Stimulated activated effector memory CD8-positive, alpha-beta T cell treated with anti-CD3 and anti-CD28 coated beads, Interleukin-12 subunit alpha, Interleukin-12 subunit beta, amount 100 ng/mL, for 72 hours (primary cell): ENCODE results near the gene ATP5F1D.
A peak's percentile ranks its signal among the peaks of the same experiment; 100 is the strongest.

Experiments
- ATAC-seq: fragments of 150-1000 bp; cut with Tn5 transposase; 2 replicates; pipeline ENCODE4 v1.10.0; 2021
- DNase-seq, 2 donors: peaks; one replicate each; pipeline ENCODE4 v3.0.0; 2021 to 2022; ENCODE audit warnings: low spot score in 2 of 2
- H3K27ac Mint-ChIP-seq: one replicate; pipeline ENCODE4 v1.8.0; 2022; ENCODE audit warnings: mild to moderate bottlenecking, mixed read lengths
- H3K36me3 Mint-ChIP-seq: one replicate; pipeline ENCODE4 v1.8.0; 2022; ENCODE audit warnings: mild to moderate bottlenecking, mixed read lengths
- H3K4me1 Mint-ChIP-seq: one replicate; pipeline ENCODE4 v1.8.0; 2022; ENCODE audit warnings: mixed read lengths
- H3K4me3 Mint-ChIP-seq: one replicate; pipeline ENCODE4 v1.8.0; 2022; ENCODE audit warnings: mild to moderate bottlenecking, mixed read lengths
- H3K9me3 Mint-ChIP-seq: one replicate; pipeline ENCODE4 v1.8.0; 2022; ENCODE audit warnings: mixed read lengths

ATP5F1D gene

GRCh38 chr19:1263188-1263587 lies 21.6 kb downstream of the ATP5F1D start:
- Mint-ChIP-seq H3K4me1 (peaks cover 61% of the 10 kb centered on the region), H3K36me3 (peaks cover 56% of the 10 kb centered on the region), H3K4me3 (peak overlapping the region; percentile 98), H3K9me3 (no peaks in the 10 kb centered on the region), H3K27ac (peak overlapping the region; percentile 97)
- DNase-seq (no peak), ATAC-seq (no peak)

- H3K4me1 Mint-ChIP-seq, result peaks cover 65% of the 10 kb centered on the region
- ATAC-seq, result no peak
- H3K9me3 Mint-ChIP-seq, result no peaks in the 10 kb centered on the region
- H3K27ac Mint-ChIP-seq, result peak overlapping the region; percentile 61
- H3K36me3 Mint-ChIP-seq, result peaks cover 56% of the 10 kb centered on the region
- no peak for DNase-seq
- H3K4me3 Mint-ChIP-seq, result peak overlapping the region; percentile 89
Measured at GRCh38 chr19:1264801-1265614, 23.5 kb downstream of the ATP5F1D start.

- ATAC-seq (peak; percentile 48), DNase-seq (peak in 1 of 2 donors; percentile 46)
- H3K4me3 Mint-ChIP-seq, result peak overlapping the region; percentile 89
- H3K9me3 Mint-ChIP-seq, result no peaks in the 10 kb centered on the region
- H3K36me3 Mint-ChIP-seq, result peaks cover 60% of the 10 kb centered on the region
- H3K27ac Mint-ChIP-seq, result peak overlapping the region; percentile 61
- H3K4me1 Mint-ChIP-seq, result peaks cover 71% of the 10 kb centered on the region
Measured at GRCh38 chr19:1265615-1266128, 24.1 kb downstream of the ATP5F1D start.

DNA sequence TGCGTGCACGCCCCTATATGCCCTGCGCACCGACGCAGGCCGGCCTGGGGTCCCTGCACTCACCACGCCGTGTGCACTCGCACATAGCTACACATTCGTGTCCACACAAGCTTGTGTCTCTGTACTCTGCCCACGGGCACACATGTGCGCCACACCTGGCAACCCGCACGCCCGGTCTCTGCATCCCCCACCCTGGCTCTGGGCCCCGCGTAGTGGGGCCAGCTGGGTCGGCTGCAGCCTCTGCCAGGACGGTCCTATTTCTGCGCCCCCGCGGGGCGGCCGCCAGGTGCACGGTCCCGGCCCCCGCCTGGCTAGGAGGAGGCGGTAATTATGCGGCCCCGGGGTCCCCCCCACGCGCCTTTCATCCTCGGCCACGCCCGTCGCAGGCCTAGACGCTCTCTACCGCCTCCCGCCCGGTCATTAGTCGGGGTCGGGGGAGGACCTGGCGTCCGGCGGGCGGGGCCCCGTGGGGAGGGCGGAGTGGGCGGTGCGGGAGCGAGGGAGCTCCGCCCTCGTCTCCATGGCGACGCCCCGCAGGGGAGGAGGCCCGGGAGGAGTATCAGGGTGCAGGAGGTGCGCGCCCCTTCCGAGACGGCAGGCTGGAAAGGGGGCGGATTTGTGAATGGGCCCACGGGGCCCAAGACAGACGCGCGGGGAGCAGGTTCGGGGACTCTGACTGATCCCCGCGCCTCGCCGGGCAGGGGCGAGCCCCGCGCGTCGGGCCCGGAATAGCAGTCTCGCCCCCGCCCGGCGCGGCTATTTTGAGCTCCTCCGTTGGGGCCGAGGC lies 24.8 kb downstream of the ATP5F1D start:
- ATAC-seq (peak; percentile 64), DNase-seq (peak; percentile 96)
- Mint-ChIP-seq H3K9me3 (no peaks in the 10 kb centered on the region), H3K4me1 (peaks cover 74% of the 10 kb centered on the region), H3K36me3 (peaks cover 65% of the 10 kb centered on the region), H3K4me3 (peak overlapping the region; percentile 89), H3K27ac (peak overlapping the region; percentile 61)

DNA sequence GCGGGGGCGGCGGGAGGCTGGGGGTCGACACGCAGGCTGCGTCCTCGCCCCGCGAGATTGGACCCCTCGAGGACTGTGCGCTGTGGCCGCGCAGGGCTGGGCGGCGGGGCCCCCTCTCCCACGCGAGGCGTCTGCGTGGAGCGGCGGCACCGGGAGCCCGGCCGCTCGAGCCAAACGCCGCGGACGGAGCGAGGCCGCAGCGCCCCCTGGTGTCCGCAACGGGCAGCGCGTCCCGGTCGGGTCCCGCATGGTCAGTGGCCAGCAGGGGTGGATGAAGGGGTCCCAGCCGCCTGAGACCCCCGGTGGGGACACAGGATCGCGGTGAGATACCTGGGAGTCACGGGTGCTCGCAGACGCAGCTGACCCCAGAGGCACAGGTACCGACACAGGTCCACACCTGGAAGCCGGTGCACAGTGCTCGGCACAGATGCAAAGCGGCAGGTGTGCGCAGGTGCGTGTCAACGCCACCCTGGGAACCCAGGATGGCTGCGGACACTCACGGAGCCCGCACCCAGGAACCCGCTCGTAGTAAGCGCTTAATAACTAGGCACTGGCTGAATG lies 25.4 kb downstream of the ATP5F1D start:
- Mint-ChIP-seq H3K4me3 (peak overlapping the region; percentile 89), H3K27ac (peak overlapping the region; percentile 61), H3K36me3 (peaks cover 65% of the 10 kb centered on the region), H3K9me3 (no peaks in the 10 kb centered on the region), H3K4me1 (peaks cover 74% of the 10 kb centered on the region)
- DNase-seq, result peak; percentile 91 to 96
- peak; percentile 6 for ATAC-seq

GRCh38 chr19:1267477-1268225 lies 26.1 kb downstream of the ATP5F1D start:
- peaks cover 77% of the 10 kb centered on the region for H3K4me1 Mint-ChIP-seq
- no peak for ATAC-seq
- peak overlapping the region; percentile 96 for H3K27ac Mint-ChIP-seq
- H3K9me3 Mint-ChIP-seq, result no peaks in the 10 kb centered on the region
- no peak for DNase-seq
- H3K4me3 Mint-ChIP-seq, result peak overlapping the region; percentile 89
- H3K36me3 Mint-ChIP-seq, result peaks cover 70% of the 10 kb centered on the region

DNA sequence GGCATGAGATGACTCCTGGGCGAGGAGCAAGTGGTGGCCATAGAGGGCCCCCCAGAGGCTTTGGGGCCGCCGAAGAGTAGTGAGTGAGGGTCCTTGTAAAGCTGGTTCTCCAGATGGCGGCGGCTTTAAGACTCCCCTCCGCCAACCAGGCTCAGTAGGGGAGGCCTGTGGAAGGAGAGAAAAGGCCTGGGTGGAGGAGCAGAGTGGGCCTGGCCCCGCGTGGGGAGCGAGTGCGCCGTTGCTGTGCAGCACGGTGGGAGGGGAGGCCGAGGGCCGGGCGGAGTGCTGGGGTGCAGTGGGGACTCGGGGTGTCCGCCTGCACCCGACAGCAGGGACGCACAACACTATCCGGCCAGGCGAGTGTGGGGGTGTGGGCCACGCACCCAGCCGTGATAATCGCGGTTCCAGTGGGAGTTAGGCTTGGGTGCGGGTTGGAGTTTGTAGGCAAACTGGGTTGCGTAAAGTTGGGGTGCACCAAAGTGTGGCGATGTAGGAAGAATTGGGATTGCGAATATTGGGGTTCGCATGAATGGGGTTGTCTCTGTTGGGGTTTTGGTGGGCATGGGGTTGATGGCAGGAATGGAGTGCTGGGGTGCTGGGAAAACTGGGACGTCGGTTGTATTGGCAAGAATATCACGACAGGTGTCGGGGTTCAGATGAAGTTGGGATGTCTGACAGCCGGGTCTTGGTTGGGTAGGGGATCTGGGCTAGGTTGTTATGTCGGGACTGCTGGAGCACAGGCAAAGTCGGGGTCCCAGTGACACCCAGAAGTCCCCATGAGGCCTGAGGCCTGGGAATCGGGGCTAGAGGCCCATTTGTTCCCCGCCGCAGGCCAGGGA lies 26.9 kb downstream of the ATP5F1D start:
- peaks cover 77% of the 10 kb centered on the region for H3K4me1 Mint-ChIP-seq
- DNase-seq, result no peak
- ATAC-seq, result no peak
- H3K27ac Mint-ChIP-seq, result peak overlapping the region; percentile 96
- peaks cover 78% of the 10 kb centered on the region for H3K36me3 Mint-ChIP-seq
- no peaks in the 10 kb centered on the region for H3K9me3 Mint-ChIP-seq
- peak overlapping the region; percentile 89 for H3K4me3 Mint-ChIP-seq

GRCh38 chr19:1269065-1269477 lies 27.5 kb downstream of the ATP5F1D start, which contains the start of gene CIRBP:
TSS of gene CIRBP (plus strand) at chr19:1269332. CDS start at chr19:1270934, 1,602 bp downstream.
- Mint-ChIP-seq H3K4me3 (peak within 1 kb of the TSS; percentile 89), H3K27ac (peak within 1 kb of the TSS; percentile 96), H3K9me3 (no peaks in the 10 kb centered on the region), H3K36me3 (peaks cover 83% of the 10 kb centered on the region), H3K4me1 (peaks cover 82% of the 10 kb centered on the region)
- DNase-seq (peak; percentile 98 to 99), ATAC-seq (peak; percentile 80)

DNA sequence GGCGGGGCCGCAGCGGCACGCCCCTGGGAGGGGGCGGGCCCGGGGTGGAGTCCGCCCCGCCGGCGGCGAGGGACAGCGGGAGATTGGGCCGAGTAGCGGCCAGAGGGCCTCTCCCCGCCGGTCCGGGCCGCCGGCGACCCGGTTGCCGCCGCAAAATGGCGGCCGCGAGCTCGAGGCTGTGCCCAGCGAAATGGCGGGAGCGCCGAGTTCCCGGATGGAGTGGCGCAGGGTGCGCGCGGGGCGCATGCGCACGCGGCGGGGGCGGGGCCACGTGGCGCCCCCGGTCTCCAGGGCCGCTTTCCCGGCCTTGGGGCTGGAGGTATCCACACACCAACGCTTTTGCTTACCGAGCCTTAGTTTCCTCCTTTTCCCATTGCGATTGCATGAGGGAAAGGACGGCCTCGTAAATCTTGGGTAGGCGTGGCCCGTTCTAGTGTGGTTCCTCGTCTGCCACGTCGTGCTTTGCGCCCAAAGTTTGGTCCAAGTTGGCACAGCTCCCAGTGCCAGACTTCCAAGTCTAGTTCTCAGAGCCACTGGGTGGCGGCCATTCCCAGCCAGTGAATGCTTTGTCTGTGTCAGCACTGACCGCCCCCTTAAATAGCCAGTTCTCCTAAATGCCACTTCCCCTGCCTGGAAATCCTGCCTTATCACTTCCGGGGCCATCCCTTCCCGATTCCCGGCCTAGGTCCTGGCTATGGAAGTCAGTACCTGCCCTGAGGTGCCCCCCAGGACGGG lies 28.1 kb downstream of the ATP5F1D start:
- Mint-ChIP-seq H3K27ac (peak overlapping the region; percentile 96), H3K4me1 (peaks cover 81% of the 10 kb centered on the region), H3K9me3 (no peaks in the 10 kb centered on the region), H3K36me3 (peaks cover 83% of the 10 kb centered on the region), H3K4me3 (peak overlapping the region; percentile 89)
- ATAC-seq (peak; percentile 52), DNase-seq (peak; percentile 81 to 93)

DNA sequence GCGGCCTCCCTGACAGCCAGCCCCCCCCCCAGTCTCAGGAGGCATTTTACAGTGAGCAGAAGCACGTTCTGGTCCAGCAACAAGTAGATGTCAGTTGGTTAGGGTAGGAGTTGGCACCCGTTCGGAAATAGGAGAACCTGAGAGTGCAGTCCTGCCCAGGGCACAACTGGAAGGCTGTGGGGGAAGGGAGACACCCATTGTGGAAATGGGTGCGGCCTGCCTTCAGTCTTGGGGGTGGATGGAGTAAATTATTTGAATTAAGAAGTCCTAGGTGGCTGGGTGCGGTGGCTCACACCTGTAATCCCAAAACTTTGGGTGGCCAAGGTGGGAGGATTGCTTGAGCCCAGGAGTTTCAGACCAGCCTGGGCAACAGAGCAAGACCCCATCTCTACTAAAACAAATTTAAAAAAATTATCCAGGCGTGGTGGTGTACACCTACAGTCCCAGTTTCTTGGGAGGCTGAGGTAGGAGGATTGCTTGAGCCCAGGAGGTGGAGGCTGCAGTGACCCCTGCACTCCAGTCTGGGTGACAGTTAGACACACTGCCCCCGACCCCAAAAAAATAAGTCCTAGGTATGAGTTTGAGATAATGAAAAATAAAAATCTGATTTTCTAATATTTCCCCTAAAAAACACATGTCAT lies 28.8 kb downstream of the ATP5F1D start:
- Mint-ChIP-seq H3K27ac (peak overlapping the region; percentile 96), H3K36me3 (peaks cover 83% of the 10 kb centered on the region), H3K4me1 (peaks cover 74% of the 10 kb centered on the region), H3K9me3 (no peaks in the 10 kb centered on the region), H3K4me3 (peak overlapping the region; percentile 89)
- ATAC-seq, result no peak
- no peak for DNase-seq

GRCh38 chr19:1270854-1271527 lies 29.4 kb downstream of the ATP5F1D start:
- H3K4me1 Mint-ChIP-seq, result peaks cover 67% of the 10 kb centered on the region
- peak overlapping the region; percentile 96 for H3K27ac Mint-ChIP-seq
- no peaks in the 10 kb centered on the region for H3K9me3 Mint-ChIP-seq
- DNase-seq (no peak), ATAC-seq (no peak)
- peak overlapping the region; percentile 89 for H3K4me3 Mint-ChIP-seq
- peaks cover 85% of the 10 kb centered on the region for H3K36me3 Mint-ChIP-seq

GRCh38 chr19:1271528-1272422 lies 30.2 kb downstream of the ATP5F1D start:
- DNase-seq (no peak), ATAC-seq (no peak)
- peaks cover 70% of the 10 kb centered on the region for H3K4me1 Mint-ChIP-seq
- peak overlapping the region; percentile 96 for H3K27ac Mint-ChIP-seq
- no peaks in the 10 kb centered on the region for H3K9me3 Mint-ChIP-seq
- H3K36me3 Mint-ChIP-seq, result peaks cover 91% of the 10 kb centered on the region
- peak overlapping the region; percentile 89 for H3K4me3 Mint-ChIP-seq
